ENCODE measurements around the gene MOXD1.
"Not testable (repeated sequence)": the region's sequence is repeated elsewhere in the genome, so short reads cannot be mapped to it uniquely, and the experiment has no call there.

Gene MOXD1

DNA sequence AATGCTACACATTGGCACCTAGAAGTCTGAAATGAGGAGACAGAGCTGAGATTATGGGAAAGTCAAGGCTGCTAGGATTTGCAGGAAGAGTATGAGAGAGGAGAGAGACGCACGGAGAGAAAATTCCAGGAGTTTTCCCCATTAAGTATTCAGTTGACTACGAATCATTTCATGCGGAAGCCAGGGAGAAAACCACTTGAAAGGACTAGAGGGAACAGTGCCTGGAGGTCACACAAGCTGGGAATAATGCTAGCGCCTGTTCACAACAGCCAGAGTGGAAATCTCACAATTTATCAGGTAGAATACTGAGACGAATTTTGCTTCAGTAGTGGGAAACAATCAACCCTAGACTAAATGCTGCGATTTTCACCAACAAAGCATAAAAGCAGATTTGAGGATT is 118.6 kb downstream of the MOXD1 start:
- DNase-seq (ENCODE audit: low spot score), result no peak

DNA sequence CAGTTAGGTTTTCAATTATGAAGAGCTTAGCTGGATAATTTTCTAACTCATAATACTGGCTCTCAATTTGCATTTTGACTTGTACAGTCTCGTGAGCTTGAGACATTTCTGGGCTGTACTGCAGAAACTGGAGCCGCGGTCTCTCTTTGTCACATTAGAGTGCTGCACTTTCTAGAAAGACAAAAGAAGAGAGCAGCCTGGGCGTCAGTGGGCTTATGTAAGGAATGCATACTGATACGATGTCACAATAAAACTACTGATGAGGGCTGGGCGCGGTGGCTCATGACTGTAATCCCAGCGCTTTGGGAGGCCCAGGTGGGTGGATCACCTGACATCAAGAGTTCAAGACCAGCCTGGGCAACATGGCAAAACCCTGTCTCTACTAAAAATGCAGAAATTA is 120.8 kb downstream of the MOXD1 start:
- no peak for DNase-seq (ENCODE audit: low spot score)

DNA sequence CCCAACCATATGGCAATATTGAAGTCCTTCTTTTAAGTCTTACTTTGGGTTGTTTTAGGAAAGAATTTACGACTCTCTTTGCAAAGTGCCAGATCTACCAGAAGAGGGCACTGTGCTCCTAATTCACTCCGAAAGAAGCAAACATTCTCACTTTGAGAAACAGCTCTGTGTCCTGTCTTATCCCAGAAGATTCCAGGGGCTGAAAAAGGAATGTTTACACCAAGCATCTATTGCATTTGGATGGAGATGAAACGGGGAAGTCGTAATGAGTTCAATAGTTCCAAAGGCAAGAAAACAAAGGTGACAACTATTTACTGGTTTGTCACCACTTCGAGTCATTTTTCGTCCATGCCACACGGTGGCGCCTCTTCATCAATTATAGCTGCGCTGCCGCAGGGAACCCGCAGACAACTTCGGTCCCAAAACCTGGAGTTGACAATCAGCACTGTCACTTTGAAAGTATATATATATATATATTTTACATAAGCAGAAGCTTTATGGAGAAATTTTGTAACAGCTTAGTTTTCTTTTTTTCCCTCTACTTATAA is 121.6 kb downstream of the MOXD1 start:
- peak; percentile 68 for DNase-seq (ENCODE audit: low spot score)

DNA sequence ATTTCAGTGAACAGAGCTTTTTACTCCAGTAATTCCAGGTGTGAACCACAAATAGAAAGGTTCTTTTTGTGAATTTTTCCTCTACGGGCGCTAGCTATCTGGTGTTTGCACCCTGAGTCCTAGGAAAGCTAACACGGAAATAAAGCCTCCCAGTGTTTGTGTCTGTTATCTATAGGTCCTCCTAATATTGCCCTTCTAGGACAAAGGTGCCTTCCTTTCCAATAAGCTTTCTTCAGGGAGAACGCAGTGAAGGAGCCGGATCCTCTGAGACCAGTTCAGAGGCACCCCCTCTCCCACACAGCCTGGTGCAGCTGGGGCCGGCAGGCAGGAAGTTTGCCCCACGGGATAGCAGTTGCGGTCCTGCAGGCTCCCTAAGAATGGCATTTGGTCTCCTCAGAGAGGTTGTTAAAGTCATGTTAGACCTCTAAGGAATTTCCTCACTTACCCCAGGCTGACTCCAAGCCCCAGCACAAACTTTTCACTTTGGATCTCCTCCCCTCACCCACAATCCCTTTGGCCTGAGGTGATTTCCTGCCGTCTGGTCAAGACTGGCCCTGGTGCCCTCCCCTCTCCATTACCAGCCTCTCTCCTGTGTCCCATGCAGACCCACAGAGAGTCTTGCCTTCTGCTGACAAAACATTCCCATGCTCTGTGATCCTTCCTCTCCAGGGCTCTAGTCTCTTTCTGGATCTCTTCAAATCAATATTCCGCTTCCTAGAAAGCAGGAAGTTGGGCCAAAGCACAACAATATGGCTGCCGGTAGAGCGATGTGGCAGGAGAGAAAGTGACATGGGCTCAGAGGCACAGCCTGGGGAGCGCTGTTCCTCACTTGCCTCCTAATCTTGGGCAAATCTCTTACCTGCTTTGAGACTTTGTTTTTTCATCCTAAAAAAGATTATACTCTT is 126.0 kb downstream of the MOXD1 start:
- DNase-seq (ENCODE audit: low spot score), result no peak

DNA sequence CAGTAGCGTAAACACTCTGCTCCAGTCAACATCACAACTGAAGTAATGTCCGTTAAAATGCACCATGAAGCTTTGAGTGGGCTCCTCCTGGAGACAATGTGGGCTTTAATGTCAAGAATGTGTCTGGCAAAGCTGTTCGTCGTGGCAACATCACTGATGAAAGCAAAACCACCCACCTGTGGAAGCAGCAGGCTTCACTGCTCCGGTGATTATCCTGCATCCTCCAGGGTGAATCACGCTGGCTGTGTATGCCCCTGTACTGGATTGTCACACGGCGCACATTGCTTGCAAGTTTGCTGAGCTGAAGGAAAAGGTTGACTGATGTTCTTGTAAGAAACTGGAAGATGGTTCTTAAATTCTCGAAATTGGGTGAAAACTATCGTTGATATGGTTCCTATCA is 128.5 kb downstream of the MOXD1 start:
- no peak for DNase-seq (ENCODE audit: low spot score)

DNA sequence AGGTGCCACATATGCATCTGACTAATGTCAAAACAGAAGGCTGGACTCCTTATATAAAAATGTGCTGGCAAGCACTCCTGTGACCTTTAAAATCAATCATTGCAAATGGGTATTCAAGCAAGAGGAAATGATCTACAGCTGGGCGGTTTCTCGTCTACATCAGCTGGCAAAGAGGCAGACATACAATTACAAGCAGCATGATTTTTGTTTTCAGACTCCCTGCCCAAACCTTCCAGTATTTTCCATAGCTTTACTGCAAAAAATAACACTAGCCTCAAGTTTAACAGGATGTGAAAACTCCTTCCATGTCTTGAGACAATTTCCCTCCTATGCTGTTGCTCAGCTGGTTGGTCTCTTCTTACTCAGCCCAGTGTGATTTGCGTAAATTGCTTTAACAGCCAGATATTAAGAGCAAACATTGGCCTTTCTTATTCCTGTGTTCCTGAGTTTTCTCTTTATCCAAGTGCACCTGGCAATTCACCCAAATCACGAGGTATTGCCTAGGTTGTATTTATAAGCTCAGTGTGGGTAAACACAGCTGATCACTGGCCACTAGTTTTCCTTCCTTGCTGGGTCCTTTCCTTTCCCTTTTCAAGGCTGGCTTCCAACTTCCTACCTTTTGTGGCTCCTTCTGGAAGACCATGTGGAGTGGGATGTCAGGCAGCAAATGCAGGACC is 130.4 kb downstream of the MOXD1 start:
- DNase-seq (ENCODE audit: low spot score), result peak; percentile 6

DNA sequence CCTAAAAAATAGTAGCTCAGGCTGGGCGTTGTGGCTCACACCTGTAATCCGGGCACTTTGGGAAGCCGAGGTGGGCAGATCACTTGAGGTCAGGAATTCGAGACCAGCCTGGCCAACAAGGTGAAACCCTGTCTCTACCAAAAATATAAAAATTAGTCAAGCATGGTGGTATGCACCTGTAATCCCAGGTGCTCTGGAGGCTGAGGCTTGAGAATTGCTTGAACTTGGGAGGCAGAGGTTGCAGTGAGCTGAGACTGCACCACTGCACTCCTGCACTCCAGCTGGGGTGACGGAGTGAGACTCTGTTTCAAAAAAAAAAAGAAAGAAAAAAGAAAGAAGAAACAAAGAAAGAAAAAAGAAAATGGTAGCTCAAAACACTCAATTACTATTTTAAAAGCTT is 132.6 kb downstream of the MOXD1 start:
- DNase-seq (ENCODE audit: low spot score), result not testable (repeated sequence)

DNA sequence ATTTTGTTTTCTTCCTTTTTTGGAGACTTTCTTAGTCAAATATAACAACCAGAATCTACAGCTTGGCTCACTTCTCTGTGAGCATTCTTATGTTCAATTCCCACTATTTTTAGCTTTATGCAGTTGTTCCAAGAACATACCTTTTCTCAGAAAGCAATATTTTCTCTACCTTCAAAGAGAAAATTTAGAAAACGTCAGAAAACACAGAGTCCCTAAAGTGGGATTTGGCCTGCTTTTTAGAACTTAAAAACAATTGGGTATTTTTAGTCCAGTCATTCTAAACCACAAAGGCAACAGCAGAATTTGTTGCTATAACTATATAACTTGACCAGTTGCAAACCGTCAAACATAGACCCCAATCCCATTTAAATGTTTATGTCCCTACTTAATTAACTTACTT is 133.1 kb downstream of the MOXD1 start:
- no peak for DNase-seq (ENCODE audit: low spot score)

DNA sequence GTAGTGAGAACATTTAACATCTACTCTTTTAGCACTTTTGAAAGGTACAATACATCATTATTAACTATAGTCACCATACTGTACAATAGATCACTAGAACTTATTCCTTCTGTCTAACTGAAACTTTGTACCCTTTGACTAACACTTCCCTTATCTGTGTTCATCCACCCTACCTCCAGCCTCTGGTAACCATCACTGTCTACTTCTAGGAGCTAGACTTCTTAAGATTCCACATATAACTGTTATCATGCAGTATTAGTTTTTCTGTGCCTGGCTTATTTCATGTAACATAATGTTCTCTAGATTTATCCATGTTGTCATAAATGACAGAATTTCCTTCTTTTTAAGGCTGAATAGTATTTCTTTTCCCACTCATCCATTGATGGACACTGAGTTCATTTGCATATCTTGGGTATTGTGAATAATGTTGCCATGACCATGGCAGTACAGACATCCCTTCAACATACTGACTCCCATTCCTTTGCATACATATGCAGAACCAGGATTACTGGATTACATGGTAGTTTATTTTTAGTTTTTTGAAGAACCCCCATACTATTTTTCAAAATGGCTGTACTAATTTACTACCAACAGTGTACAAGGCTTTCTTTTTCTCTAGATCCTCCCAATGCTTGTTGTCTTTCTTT is 135.7 kb downstream of the MOXD1 start:
- no peak for DNase-seq (ENCODE audit: low spot score)

DNA sequence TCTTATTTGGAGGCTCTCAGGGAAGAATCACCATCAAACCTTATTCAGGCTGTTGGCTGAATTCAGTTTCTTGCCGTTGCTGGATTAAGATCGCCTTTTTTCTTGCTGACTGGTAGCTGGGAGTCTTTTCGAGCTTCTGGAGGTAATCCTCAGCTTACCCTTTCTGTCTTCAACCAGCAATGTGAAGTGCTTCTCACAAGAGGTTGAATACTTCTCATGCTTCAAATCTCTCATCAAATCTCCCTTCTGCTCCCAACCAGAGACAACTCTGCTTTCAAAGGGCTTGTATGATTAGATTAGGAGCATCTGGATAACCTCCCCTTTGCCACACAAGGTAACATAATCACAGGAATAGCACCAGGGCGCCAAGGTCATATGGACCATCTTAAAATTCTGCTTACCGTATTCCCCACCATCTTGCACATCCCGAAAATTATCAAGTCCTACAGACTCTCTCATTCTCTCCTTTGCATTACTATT is 137.2 kb downstream of the MOXD1 start:
- no peak for DNase-seq (ENCODE audit: low spot score)

DNA sequence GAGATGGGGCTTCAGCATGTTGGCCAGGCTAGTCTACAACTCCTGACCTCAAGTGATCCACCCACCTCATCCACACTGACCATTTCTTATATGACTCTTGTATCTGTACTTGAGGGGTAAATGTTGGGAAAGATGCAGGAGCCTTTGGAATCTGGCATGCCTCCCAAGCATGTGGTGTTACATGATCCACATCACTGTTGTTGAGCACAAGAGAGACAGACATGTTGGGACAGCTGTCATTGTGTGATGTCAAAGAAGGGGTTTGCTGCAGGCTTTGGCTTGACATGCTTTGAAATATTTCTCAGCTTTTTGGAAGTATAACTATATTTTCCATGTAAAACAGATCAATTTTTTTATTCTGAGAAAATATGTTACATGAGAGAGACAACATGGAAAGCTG is 139.9 kb downstream of the MOXD1 start:
- no peak for DNase-seq (ENCODE audit: low spot score)

DNA sequence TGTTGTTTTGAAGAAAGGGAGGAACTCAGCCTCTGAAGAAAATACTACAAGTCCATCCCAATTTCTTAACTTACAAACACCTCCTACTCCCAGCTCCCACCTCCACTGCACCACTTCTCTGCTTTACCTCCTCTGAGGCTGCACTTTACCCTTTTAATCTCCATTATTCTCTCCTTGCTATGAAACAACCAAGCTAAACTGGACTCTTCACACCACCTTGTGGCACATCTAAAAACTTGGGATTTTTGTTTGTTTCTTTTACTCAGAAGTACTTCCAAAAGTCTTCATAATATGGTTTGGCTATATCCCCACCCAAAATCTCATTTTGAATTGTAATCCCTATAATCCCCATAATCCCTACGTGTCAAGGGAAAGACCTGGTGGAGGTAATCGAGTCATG is 142.2 kb downstream of the MOXD1 start:
- DNase-seq (ENCODE audit: low spot score), result peak; percentile 54

DNA sequence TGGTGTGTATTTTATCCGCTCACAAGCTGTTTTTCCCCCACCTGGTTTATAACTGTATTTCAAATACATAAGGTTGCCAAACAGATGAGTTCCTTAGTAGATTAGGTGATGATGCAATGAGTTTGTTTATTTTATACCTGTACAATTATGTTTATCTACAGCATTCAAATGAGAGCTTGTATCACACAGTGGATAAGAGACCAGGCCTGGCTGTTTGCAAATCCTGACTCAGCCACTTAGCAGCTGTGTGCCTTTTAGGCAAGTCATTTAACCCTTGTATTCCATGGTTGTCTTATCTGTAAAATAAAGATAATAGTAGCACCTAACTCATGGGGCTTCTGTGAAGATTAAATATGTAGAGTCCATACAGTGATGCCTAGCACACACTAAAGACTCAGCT is 143.7 kb downstream of the MOXD1 start:
- DNase-seq (ENCODE audit: low spot score), result no peak

DNA sequence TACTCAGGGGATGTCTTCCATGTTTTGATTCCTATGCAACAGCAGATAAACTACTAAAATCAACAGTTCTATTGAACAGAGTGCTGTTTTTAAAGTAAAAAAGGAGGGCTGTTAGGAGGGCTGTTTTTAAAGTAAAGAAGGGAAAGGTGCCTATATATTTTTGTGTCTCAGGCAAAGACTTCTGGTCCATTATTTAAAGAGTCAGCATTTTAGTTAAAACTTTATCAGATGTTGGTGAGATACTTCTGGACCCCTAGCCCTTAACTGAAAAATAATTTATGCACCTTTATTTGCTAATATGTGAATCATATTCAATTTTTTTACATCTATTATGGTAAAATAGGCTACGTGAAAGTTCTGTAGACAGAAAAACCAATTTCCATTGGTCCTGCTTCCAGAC is 144.8 kb downstream of the MOXD1 start:
- no peak for DNase-seq (ENCODE audit: low spot score)

DNA sequence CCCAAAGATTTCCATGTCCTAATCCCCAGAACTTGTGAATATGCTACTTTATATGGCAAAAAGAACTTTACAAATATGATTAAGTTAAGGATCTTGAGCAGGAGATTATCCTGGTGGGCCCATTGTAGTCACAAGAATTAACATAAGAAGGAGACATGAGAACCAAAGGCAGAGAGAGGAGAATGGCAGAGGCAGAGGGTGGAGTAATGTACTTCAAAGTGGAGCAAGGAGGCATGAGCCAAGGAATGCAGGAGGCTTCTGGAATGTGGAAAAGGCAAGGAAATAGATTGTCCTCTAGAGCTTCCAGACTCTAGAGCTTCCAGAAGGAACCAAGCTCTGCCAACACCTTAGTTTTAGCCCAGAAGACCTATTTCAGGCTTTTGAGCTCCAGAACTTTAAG is 147.4 kb downstream of the MOXD1 start:
- DNase-seq (ENCODE audit: low spot score), result no peak

DNA sequence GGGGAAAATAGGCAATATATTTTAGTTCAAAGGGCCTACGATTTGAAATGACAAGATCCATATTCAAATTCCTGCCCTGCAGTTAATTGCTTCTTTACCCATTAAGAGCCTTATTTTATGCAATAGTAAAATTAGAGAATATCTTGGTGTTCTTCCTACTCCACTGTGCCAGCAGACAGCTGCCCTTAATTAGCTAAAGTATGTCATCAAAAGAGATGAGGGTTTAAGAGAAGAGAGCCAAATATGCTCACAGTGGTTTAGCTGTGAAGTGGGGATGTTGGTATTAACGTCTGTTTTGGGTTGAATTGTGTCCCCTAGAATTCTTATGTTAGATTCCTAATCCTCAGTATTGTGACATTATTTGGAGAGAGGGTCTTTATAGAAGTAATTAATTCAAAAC is 148.1 kb downstream of the MOXD1 start:
- peak; percentile 10 for DNase-seq (ENCODE audit: low spot score)

DNA sequence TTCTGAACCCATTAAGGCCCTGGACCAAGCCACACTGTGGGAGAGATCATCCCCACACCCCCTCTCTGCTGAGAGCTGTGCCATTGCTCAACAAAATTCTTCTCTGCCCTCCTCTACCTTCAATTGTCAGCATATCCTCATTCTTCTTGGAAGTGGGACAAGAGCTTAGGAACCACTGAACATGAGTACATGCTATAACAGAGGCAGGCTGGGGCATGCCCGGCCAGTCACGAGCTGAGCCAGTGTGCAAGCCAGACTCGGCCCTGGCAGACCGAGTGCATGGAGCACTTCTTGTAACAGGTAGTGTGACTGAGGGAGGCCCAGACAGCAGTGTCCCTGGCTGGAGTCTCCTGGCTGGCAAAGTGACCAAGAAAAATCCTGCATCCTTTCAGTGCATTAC is 149.2 kb downstream of the MOXD1 start:
- DNase-seq (ENCODE audit: low spot score), result no peak

DNA sequence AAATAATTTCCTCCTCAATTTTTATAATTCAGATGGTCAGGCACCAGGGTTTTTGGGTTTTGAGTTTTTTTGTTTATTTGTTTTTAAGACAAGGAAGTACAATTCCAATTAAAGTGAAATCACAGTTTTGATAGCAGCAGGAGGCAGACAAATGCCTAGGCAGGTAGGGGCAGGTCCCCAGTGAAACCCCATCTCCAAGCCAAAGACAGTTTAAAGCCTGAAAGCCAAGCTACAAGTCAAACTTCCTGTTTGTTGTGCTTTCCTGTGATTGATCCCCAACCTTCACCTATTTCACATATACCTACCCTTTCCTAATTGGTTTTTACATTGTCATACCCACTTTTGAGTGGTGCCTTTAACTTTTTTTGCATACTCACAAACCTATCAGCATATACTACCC is 149.6 kb downstream of the MOXD1 start:
- DNase-seq (ENCODE audit: low spot score), result no peak

DNA sequence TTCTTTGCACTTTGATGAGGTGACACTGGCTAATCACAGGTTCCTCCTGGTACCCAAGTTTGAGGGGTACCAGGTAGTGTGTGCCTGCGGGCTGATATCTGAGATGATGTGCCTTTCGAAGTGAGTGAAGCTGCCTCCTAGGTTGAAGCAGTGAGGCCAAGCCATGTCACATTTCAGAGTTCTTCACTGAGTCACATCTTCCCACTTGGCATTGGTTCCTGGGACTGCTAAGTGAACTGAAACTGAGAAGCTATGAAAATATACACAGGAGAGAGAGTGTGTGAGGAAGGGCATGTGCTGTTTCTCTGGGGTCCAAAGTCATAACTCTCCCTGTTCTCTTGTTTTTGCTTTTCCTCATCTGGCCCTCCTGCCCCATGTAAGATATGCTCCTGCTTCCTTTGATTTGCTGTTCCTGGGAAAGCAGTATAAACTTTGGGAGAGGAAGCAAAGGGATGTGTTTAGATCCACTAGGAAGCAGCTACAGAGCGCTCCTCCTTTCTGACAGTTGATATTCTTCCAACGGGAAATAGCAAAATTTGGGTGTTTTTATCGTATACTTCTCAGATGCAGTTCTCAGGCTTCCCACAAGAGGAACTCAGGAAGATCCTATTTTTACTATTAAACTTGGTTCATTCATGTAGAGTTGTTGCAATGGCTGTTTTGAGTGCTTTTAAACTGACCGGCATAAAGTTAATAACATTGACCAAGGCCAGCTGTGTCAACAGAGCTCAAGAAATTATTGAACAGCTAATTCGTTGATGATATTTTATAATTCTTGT is 153.7 kb downstream of the MOXD1 start:
- DNase-seq (ENCODE audit: low spot score), result peak; percentile 44

DNA sequence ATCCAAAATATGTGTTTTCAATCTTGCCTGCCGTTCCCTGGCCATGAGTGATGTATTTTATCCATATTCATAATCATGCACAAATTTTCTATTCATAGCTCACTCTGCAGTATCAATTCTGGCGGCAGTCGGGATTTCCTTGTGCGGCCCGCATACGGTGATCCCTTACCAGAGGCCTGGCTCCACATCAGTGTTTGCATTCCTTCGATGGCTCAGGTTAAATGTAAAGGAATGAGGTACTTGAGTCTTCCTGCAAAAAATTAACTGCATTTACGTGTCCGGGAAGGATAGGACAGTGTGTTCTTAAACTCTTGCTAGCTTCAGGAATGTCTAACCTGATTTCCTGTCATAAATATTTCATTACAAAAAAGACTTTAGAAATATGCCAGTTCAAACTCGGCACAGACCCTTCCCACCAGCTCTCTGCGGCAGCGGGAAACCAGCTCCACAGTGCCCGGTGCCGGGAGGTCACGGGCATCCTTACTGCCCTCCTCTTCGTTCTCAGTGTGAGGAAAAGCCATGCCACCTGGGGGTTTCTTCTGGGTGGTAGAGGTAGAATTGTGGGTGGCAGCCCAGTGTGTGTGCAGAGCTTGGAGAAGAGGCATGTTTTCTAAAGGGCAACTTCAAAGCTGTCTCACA is 154.5 kb downstream of the MOXD1 start:
- DNase-seq (ENCODE audit: low spot score), result no peak

DNA sequence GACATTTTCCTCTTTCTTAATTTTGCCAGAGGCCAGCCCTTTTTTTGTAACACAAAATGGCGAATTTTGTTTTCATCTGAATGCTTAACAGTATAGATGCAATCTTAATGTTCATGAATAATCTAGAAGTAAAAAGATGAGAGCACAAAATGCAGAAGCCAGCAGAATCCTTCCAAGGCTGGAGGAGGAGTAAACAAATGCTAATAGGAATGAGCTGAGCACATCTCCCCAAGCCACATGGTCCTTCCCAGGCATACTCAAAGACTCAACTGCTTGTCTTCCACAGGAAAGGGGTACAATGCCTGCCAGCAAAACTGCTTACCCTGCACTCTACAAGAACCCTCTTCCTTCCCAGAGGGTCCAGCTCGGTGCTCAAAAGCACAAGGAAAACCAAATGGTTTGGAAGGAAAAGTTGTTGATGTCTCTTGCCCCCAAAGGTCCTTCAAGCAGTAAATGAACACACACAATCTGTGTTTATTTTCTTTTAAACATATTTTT is 155.1 kb downstream of the MOXD1 start:
- DNase-seq (ENCODE audit: low spot score), result no peak
